WTC11 (cell line): Measurements from ENCODE around the gene VARS1. TPM values are rescaled to one million over a fixed set of nuclear protein-coding genes. Genes with fewer than 3 reads are reported as not detected.

ENCODE experiments used
- ATAC-seq: fragments of 200-7000 bp; cut with Tn5 transposase; 2 replicates; pipeline ENCODE4 v1.10.0; 2021; ENCODE audit warnings: mild to moderate bottlenecking, moderate library complexity
- CTCF ChIA-PET: fragments of 300-600 bp; sonication (Branson Sonifier 250); formaldehyde crosslinking; loops from one replicate; lab custom pipeline; 2021; ENCODE audit warnings: antibody characterized with exemption; lab: Charles Lee
- POLR2A ChIA-PET: fragments of 350-600 bp; sonication (Branson Sonifier 250); formaldehyde crosslinking; loops from one replicate; lab custom pipeline; 2021; ENCODE audit warnings: antibody characterized with exemption; lab: Charles Lee
- DNase-seq: peaks from one replicate; pipeline ENCODE4 v3.0.0; 2021; ENCODE audit warnings: low spot score
- H3K27ac Mint-ChIP-seq: 2 replicates; pipeline ENCODE4 v1.8.0; 2021; ENCODE audit warnings: mixed read lengths
- H3K27me3 Mint-ChIP-seq: 2 replicates; pipeline ENCODE4 v1.8.0; 2021; ENCODE audit warnings: low read depth, mild to moderate bottlenecking, moderate library complexity, mixed read lengths
- H3K36me3 Mint-ChIP-seq: 2 replicates; pipeline ENCODE4 v1.8.0; 2021; ENCODE audit warnings: mixed read lengths
- H3K4me1 Mint-ChIP-seq: 2 replicates; pipeline ENCODE4 v1.8.0; 2022; ENCODE audit warnings: mixed read lengths
- H3K4me3 Mint-ChIP-seq: 2 replicates; pipeline ENCODE4 v1.8.0; 2021; ENCODE audit warnings: mild to moderate bottlenecking, moderate library complexity, mixed read lengths
- H3K9me3 Mint-ChIP-seq: 2 replicates; pipeline ENCODE4 v1.8.0; 2021; ENCODE audit warnings: mixed read lengths
- CBFB ChIP-seq: sonication (generic); formaldehyde crosslinking; IDR thresholded peaks from 2 replicates; pipeline ENCODE4 v1.8.1; 2022; ENCODE audit warnings: mild to moderate bottlenecking, low read depth, missing genetic modification reagents
- E2F4 ChIP-seq: sonication (generic); formaldehyde crosslinking; IDR thresholded peaks from 2 replicates; pipeline ENCODE4 v1.8.1; 2022; ENCODE audit warnings: low read depth, mild to moderate bottlenecking, moderate library complexity, missing genetic modification reagents, borderline replicate concordance
- FOXJ3 ChIP-seq: sonication (generic); formaldehyde crosslinking; IDR thresholded peaks from 2 replicates; pipeline ENCODE4 v1.9.0; 2021; ENCODE audit warnings: missing genetic modification reagents, mild to moderate bottlenecking, borderline replicate concordance
- FOXK1 ChIP-seq: sonication (generic); formaldehyde crosslinking; IDR thresholded peaks from 2 replicates; pipeline ENCODE4 v1.8.0; 2022; ENCODE audit warnings: mild to moderate bottlenecking, moderate library complexity, missing genetic modification reagents
- FOXP1 ChIP-seq: sonication (generic); formaldehyde crosslinking; IDR thresholded peaks from 2 replicates; pipeline ENCODE4 v1.8.0; 2022; ENCODE audit warnings: missing genetic modification reagents, mild to moderate bottlenecking, moderate library complexity, borderline replicate concordance
- GABPB1 ChIP-seq: sonication (generic); formaldehyde crosslinking; IDR thresholded peaks from 2 replicates; pipeline ENCODE4 v1.8.1; 2023; ENCODE audit warnings: mild to moderate bottlenecking, missing genetic modification reagents
- IRF1 ChIP-seq: sonication (generic); formaldehyde crosslinking; IDR thresholded peaks from 2 replicates; pipeline ENCODE4 v1.8.0; 2023; ENCODE audit warnings: missing genetic modification reagents
- JAZF1 ChIP-seq: fragments of 250-450 bp; sonication (Bioruptor Pico); IDR thresholded peaks from 2 replicates; pipeline ENCODE4 v1.9.0; 2021; ENCODE audit warnings: moderate library complexity, mild to moderate bottlenecking, inconsistent platforms
- MLX ChIP-seq: sonication (generic); formaldehyde crosslinking; IDR thresholded peaks from 2 replicates; pipeline ENCODE4 v1.8.1; 2023; ENCODE audit warnings: mild to moderate bottlenecking, missing genetic modification reagents, moderate library complexity
- MYBL2 ChIP-seq: sonication (generic); formaldehyde crosslinking; IDR thresholded peaks from 2 replicates; pipeline ENCODE4 v1.8.1; 2023; ENCODE audit warnings: mild to moderate bottlenecking, moderate library complexity, missing genetic modification reagents
- NR1H2 ChIP-seq: sonication (generic); formaldehyde crosslinking; IDR thresholded peaks from 2 replicates; pipeline ENCODE4 v1.9.0; 2021; ENCODE audit warnings: mild to moderate bottlenecking, moderate library complexity, missing genetic modification reagents
- SOX15 ChIP-seq: fragments of 250-450 bp; sonication (Bioruptor Pico); IDR thresholded peaks from 2 replicates; pipeline ENCODE4 v1.9.0; 2021; ENCODE audit warnings: mild to moderate bottlenecking
- TEAD1 ChIP-seq: sonication (generic); formaldehyde crosslinking; IDR thresholded peaks from 2 replicates; pipeline ENCODE4 v1.8.0; 2022; ENCODE audit warnings: mild to moderate bottlenecking, missing genetic modification reagents
- TEAD4 ChIP-seq: sonication (generic); formaldehyde crosslinking; IDR thresholded peaks from 2 replicates; pipeline ENCODE4 v1.8.0; 2022; ENCODE audit warnings: mild to moderate bottlenecking, missing genetic modification reagents
- ZNF416 ChIP-seq: fragments of 250-450 bp; sonication (Bioruptor Pico); IDR thresholded peaks from 2 replicates; pipeline ENCODE4 v1.9.0; 2021; ENCODE audit warnings: mild to moderate bottlenecking, inconsistent platforms
- ZNF671 ChIP-seq: fragments of 250-450 bp; sonication (Bioruptor Pico); IDR thresholded peaks from 2 replicates; pipeline ENCODE4 v1.8.0; 2021; ENCODE audit warnings: mild to moderate bottlenecking
- total RNA-seq: library from RNA; stranded (reverse); gene quantifications from 3 replicates; pipeline ENCODE4 v1.2.3, GENCODE V29; 2021
- TF ChIP-seq, protein P1 (sequence below): sonication (generic); formaldehyde crosslinking; IDR thresholded peaks from 2 replicates; pipeline ENCODE4 v1.8.0; 2022; ENCODE audit warnings: mild to moderate bottlenecking, missing genetic modification reagents
- TF ChIP-seq, protein P2 (sequence below): fragments of 250-450 bp; sonication (Bioruptor Pico); IDR thresholded peaks from 2 replicates; pipeline ENCODE4 v1.9.0; 2021; ENCODE audit warnings: mild to moderate bottlenecking
- TF ChIP-seq, protein P3 (sequence below): sonication (generic); formaldehyde crosslinking; IDR thresholded peaks from 2 replicates; pipeline ENCODE4 v1.8.1; 2023; ENCODE audit warnings: mild to moderate bottlenecking, missing genetic modification reagents

The VARS1 gene
- total RNA-seq, 1 experiment from 2014 or later, result 177 TPM

DNA sequence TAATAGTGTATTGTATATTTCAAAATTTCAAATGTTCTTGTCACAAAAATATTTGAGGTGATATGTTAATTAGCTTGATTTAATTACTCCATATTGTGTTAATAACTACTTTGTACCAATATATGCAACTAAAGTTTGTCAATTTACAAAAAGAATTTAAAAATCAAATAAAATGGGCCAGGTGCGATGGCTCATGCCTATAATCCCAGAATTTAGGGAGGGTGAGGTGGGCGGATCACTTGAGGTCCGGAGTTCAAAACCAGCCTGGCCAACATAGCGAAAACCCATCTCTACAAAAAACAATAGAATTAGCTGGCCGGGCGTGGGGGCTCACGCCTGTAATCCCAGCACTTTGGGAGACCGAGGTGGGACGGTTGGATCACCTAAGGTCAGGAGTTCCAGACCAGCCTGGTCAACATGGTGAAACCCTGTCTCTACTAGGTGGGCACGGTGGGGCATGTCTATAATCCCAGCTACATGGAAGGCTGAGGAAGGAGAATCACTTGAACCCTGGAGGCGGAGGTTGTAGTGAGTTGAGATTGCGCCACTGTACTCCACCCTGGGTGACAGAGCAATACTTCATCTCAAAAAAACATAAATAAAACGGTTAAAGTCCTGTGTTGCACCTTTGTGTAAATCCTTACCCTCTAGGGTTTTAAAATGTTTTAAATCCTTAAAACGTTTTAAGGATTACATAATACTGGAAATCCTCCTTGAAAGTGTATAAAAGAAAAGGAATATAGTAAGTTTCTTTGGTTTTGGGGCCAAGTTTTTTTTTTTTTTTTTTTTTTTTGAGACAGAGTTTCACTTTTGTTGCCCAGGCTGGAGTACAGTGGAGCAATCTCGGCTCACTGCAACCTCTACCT lies 36.0 kb upstream of the VARS1 start:
- peak overlapping the region; percentile 98 for H3K4me3 Mint-ChIP-seq
- no peaks in the 10 kb centered on the region for H3K27me3 Mint-ChIP-seq
- ChIA-PET CTCF (interaction anchor here (0.8 to 2.9 kb wide), 16 partner anchors 16 to 151 kb away, joined by 3 to 22 read pairs (median 8); partner anchors contain the start of genes CLIC1, DDAH2, HSPA1A and HSPA1L), POLR2A (interaction anchor here (1.2 to 1.7 kb wide), 3 partner anchors 17 to 62 kb away, joined by 3 to 10 read pairs (median 6); partner anchors contain the start of genes HSPA1A, HSPA1L and LSM2)
- no peak overlapping the region for H3K27ac Mint-ChIP-seq
- H3K4me1 Mint-ChIP-seq, result peaks cover 18% of the 10 kb centered on the region
- H3K9me3 Mint-ChIP-seq, result no peaks in the 10 kb centered on the region
- ATAC-seq (no peak), DNase-seq (no peak)
- H3K36me3 Mint-ChIP-seq, result peaks cover 17% of the 10 kb centered on the region
- no peak for TF ChIP-seq IRF1 (CRISPR knock-in tag)

- CTCF ChIA-PET, result interaction anchor here (0.6 to 2.9 kb wide), 22 partner anchors 13 to 179 kb away, joined by 3 to 22 read pairs (median 6); partner anchors contain the start of genes CLIC1, DDAH2, HSPA1A and HSPA1L
- Mint-ChIP-seq H3K27me3 (no peaks in the 10 kb centered on the region), H3K9me3 (no peaks in the 10 kb centered on the region), H3K27ac (peak overlapping the region; percentile 64; the same call in 1 of the 2 replicates), H3K4me3 (peak overlapping the region; percentile 98), H3K4me1 (peaks cover 18% of the 10 kb centered on the region), H3K36me3 (peaks cover 11% of the 10 kb centered on the region)
- TF ChIP-seq FOXP1 (no peak), SOX15 (CRISPR knock-in tag) (no peak), TEAD4 (CRISPR knock-in tag) (no peak), JAZF1 (CRISPR knock-in tag) (no peak)
- TF ChIP-seq, protein P1, sequence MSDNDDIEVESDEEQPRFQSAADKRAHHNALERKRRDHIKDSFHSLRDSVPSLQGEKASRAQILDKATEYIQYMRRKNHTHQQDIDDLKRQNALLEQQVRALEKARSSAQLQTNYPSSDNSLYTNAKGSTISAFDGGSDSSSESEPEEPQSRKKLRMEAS (CRISPR knock-in tag), result no peak
- ATAC-seq, result no peak
- no peak for DNase-seq
- POLR2A ChIA-PET, result interaction anchor here (1.2 to 1.7 kb wide), 4 partner anchors 16 to 61 kb away, joined by 3 to 10 read pairs (median 6); partner anchors contain the start of genes HSPA1A, HSPA1L and LSM2
These were observed 35.4 kb upstream of the VARS1 start for GRCh38 chr6:31830886-31831335.

DNA sequence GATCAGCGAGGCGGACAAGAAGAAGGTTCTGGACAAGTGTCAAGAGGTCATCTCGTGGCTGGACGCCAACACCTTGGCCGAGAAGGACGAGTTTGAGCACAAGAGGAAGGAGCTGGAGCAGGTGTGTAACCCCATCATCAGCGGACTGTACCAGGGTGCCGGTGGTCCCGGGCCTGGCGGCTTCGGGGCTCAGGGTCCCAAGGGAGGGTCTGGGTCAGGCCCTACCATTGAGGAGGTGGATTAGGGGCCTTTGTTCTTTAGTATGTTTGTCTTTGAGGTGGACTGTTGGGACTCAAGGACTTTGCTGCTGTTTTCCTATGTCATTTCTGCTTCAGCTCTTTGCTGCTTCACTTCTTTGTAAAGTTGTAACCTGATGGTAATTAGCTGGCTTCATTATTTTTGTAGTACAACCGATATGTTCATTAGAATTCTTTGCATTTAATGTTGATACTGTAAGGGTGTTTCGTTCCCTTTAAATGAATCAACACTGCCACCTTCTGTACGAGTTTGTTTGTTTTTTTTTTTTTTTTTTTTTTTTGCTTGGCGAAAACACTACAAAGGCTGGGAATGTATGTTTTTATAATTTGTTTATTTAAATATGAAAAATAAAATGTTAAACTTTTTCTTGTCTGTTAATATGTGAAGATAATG lies 34.2 kb upstream of the VARS1 start:
- no peaks in the 10 kb centered on the region for H3K9me3 Mint-ChIP-seq
- DNase-seq (no peak), ATAC-seq (no peak)
- H3K36me3 Mint-ChIP-seq, result peaks cover under 1% of the 10 kb centered on the region
- H3K4me3 Mint-ChIP-seq, result peak overlapping the region; percentile 98
- ChIA-PET POLR2A (interaction anchor here (0.7 to 1.7 kb wide), 5 partner anchors 15 to 34 kb away, joined by 6 to 10 read pairs (median 7); partner anchors contain the start of genes HSPA1A, HSPA1L and LSM2), CTCF (interaction anchor here (0.7 to 2.9 kb wide), 17 partner anchors 14 to 1190 kb away, joined by 3 to 22 read pairs (median 9); partner anchors contain the start of genes CLIC1, DDAH2, HSPA1A and HSPA1L)
- TF ChIP-seq, protein P2, sequence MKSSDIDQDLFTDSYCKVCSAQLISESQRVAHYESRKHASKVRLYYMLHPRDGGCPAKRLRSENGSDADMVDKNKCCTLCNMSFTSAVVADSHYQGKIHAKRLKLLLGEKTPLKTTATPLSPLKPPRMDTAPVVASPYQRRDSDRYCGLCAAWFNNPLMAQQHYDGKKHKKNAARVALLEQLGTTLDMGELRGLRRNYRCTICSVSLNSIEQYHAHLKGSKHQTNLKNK (CRISPR knock-in tag), result no peak
- TF ChIP-seq IRF1 (CRISPR knock-in tag) (no peak), GABPB1 (CRISPR knock-in tag) (no peak), FOXK1 (no peak), ZNF671 (CRISPR knock-in tag) (no peak), MYBL2 (CRISPR knock-in tag) (no peak), FOXJ3 (CRISPR knock-in tag) (no peak), MLX (no peak), ZNF416 (CRISPR knock-in tag) (no peak), NR1H2 (CRISPR knock-in tag) (no peak), E2F4 (no peak), CBFB (CRISPR knock-in tag) (no peak), TEAD1 (CRISPR knock-in tag) (no peak)
- TF ChIP-seq, protein P1 (CRISPR knock-in tag), result no peak
- TF ChIP-seq, protein P3, sequence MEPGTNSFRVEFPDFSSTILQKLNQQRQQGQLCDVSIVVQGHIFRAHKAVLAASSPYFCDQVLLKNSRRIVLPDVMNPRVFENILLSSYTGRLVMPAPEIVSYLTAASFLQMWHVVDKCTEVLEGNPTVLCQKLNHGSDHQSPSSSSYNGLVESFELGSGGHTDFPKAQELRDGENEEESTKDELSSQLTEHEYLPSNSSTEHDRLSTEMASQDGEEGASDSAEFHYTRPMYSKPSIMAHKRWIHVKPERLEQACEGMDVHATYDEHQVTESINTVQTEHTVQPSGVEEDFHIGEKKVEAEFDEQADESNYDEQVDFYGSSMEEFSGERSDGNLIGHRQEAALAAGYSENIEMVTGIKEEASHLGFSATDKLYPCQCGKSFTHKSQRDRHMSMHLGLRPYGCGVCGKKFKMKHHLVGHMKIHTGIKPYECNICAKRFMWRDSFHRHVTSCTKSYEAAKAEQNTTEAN (CRISPR knock-in tag), result no peak
- H3K27ac Mint-ChIP-seq, result no peak overlapping the region; the same call in 1 of the 2 replicates
- peaks cover 26% of the 10 kb centered on the region for H3K4me1 Mint-ChIP-seq
- no peaks in the 10 kb centered on the region for H3K27me3 Mint-ChIP-seq
